ENCODE results near the gene SPOP. TPM values are rescaled to one million over a fixed set of nuclear protein-coding genes. Genes with fewer than 3 reads are reported as not detected.

Gene SPOP
- total and polyA plus RNA-seq, 2 experiments from 2014 or later, result 13.9 to 18.6 TPM

GRCh38 chr17:49579522-49579921 is 98.4 kb downstream of the SPOP start (continued):
- TF ChIP-seq, protein P1, sequence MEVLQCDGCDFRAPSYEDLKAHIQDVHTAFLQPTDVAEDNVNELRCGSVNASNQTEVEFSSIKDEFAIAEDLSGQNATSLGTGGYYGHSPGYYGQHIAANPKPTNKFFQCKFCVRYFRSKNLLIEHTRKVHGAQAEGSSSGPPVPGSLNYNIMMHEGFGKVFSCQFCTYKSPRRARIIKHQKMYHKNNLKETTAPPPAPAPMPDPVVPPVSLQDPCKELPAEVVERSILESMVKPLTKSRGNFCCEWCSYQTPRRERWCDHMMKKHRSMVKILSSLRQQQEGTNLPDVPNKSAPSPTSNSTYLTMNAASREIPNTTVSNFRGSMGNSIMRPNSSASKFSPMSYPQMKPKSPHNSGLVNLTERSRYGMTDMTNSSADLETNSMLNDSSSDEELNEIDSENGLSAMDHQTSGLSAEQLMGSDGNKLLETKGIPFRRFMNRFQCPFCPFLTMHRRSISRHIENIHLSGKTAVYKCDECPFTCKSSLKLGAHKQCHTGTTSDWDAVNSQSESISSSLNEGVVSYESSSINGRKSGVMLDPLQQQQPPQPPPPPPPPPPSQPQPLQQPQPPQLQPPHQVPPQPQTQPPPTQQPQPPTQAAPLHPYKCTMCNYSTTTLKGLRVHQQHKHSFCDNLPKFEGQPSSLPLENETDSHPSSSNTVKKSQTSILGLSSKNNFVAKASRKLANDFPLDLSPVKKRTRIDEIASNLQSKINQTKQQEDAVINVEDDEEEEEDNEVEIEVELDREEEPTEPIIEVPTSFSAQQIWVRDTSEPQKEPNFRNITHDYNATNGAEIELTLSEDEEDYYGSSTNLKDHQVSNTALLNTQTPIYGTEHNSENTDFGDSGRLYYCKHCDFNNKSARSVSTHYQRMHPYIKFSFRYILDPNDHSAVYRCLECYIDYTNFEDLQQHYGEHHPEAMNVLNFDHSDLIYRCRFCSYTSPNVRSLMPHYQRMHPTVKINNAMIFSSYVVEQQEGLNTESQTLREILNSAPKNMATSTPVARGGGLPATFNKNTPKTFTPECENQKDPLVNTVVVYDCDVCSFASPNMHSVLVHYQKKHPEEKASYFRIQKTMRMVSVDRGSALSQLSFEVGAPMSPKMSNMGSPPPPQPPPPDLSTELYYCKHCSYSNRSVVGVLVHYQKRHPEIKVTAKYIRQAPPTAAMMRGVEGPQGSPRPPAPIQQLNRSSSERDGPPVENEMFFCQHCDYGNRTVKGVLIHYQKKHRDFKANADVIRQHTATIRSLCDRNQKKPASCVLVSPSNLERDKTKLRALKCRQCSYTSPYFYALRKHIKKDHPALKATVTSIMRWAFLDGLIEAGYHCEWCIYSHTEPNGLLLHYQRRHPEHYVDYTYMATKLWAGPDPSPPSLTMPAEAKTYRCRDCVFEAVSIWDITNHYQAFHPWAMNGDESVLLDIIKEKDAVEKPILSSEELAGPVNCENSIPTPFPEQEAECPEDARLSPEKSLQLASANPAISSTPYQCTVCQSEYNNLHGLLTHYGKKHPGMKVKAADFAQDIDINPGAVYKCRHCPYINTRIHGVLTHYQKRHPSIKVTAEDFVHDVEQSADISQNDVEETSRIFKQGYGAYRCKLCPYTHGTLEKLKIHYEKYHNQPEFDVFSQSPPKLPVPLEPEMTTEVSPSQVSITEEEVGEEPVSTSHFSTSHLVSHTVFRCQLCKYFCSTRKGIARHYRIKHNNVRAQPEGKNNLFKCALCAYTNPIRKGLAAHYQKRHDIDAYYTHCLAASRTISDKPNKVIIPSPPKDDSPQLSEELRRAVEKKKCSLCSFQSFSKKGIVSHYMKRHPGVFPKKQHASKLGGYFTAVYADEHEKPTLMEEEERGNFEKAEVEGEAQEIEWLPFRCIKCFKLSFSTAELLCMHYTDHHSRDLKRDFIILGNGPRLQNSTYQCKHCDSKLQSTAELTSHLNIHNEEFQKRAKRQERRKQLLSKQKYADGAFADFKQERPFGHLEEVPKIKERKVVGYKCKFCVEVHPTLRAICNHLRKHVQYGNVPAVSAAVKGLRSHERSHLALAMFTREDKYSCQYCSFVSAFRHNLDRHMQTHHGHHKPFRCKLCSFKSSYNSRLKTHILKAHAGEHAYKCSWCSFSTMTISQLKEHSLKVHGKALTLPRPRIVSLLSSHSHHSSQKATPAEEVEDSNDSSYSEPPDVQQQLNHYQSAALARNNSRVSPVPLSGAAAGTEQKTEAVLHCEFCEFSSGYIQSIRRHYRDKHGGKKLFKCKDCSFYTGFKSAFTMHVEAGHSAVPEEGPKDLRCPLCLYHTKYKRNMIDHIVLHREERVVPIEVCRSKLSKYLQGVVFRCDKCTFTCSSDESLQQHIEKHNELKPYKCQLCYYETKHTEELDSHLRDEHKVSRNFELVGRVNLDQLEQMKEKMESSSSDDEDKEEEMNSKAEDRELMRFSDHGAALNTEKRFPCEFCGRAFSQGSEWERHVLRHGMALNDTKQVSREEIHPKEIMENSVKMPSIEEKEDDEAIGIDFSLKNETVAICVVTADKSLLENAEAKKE (CRISPR knock-in tag; IDR thresholded peaks at IDR 0.05), result no peak
- TF ChIP-seq NANOG (IDR thresholded peaks at IDR 0.05; ENCODE audit: borderline replicate concordance), result no peak
- TF ChIP-seq EZH2 (IDR thresholded peaks at IDR 0.05; ENCODE audit: low read depth, unreplicated experiment), result no peak
- TF ChIP-seq CREB1 (CRISPR knock-in tag; IDR thresholded peaks at IDR 0.05; ENCODE audit: low read depth), result no peak
- no peak for TF ChIP-seq POLR2AphosphoS5 (IDR thresholded peaks at IDR 0.05; ENCODE audit: low read depth)

DNA sequence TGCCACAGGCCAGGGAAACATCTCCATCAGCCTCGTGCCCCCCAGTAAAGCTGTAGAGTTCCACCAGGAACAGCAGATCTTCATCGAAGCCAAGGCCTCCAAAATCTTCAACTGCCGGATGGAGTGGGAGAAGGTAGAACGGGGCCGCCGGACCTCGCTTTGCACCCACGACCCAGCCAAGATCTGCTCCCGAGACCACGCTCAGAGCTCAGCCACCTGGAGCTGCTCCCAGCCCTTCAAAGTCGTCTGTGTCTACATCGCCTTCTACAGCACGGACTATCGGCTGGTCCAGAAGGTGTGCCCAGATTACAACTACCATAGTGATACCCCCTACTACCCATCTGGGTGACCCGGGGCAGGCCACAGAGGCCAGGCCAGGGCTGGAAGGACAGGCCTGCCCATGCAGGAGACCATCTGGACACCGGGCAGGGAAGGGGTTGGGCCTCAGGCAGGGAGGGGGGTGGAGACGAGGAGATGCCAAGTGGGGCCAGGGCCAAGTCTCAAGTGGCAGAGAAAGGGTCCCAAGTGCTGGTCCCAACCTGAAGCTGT is 98.9 kb downstream of the SPOP start:
- H3K79me2 ChIP-seq (replicated peaks; ENCODE audit: insufficient read depth), result no peaks in the 10 kb centered on the region
- peaks cover 21% of the 10 kb centered on the region for H3K27me3 ChIP-seq (ENCODE audit: insufficient read depth)
- H3K4me1 ChIP-seq (ENCODE audit: insufficient read depth), result peaks cover 10% of the 10 kb centered on the region
- H3K36me3 Mint-ChIP-seq (ENCODE audit: low read depth), result no peaks in the 10 kb centered on the region; the same call in 2 of the 3 replicates
- no peaks in the 10 kb centered on the region for H3K36me3 ChIP-seq (ENCODE audit: insufficient read depth)
- H4K20me1 ChIP-seq (replicated peaks; ENCODE audit: insufficient read depth), result no peaks in the 10 kb centered on the region; the same call in 1 of the 2 replicates
- no peak overlapping the region for H3K4me3 ChIP-seq
- H3K27ac ChIP-seq (ENCODE audit: low read depth), result no peak overlapping the region
- H3F3A ChIP-seq (replicated peaks; ENCODE audit: low read depth), result peaks cover 8% of the 10 kb centered on the region; the same call in 1 of the 2 replicates
- no peak overlapping the region for H3K4me3 Mint-ChIP-seq
- peaks cover 30% of the 10 kb centered on the region for H3K4me1 Mint-ChIP-seq
- no peaks in the 10 kb centered on the region for H3K9me3 Mint-ChIP-seq
- H2AFZ ChIP-seq, result no peak overlapping the region
- H3K4me2 ChIP-seq, result no peak overlapping the region
- H3K9me2 ChIP-seq (ENCODE audit: insufficient read depth), result no peaks in the 10 kb centered on the region
- DNase-seq (ENCODE audit: low spot score) (no peak), ATAC-seq (no peak)
- no peak overlapping the region for H3K27ac Mint-ChIP-seq
- peaks cover 15% of the 10 kb centered on the region for H3K27me3 Mint-ChIP-seq (ENCODE audit: insufficient read depth, low read depth, poor library complexity)
- TF ChIP-seq ZNF114 (CRISPR knock-in tag; IDR thresholded peaks at IDR 0.05) (no peak), NANOG (IDR thresholded peaks at IDR 0.05; ENCODE audit: borderline replicate concordance) (no peak), CTCF (conservative IDR thresholded peaks at IDR 0.05; ENCODE audit: low read depth in 2 of 2) (no peak), STAT1 (IDR thresholded peaks at IDR 0.05; ENCODE audit: unreplicated experiment) (no peak), POLR2AphosphoS5 (IDR thresholded peaks at IDR 0.05; ENCODE audit: low read depth) (no peak), EZH2phosphoT487 (IDR thresholded peaks at IDR 0.05; ENCODE audit: unreplicated experiment) (no peak), JUNB (IDR thresholded peaks at IDR 0.05; ENCODE audit: unreplicated experiment) (no peak), ZNF331 (CRISPR knock-in tag; IDR thresholded peaks at IDR 0.05; ENCODE audit: low read depth) (no peak), CREB1 (CRISPR knock-in tag; IDR thresholded peaks at IDR 0.05; ENCODE audit: low read depth) (no peak), REST (IDR thresholded peaks at IDR 0.05; ENCODE audit: unreplicated experiment) (no peak), ETS1 (IDR thresholded peaks at IDR 0.05) (no peak)

Measured in GM23338 (cell line).